AG04449 (cell line): ENCODE measurements around the gene PSMB9.

Experiments used
- CTCF ChIA-PET: fragments of 350-600 bp; formaldehyde crosslinking; extraction: SDS; loops from one replicate; lab custom pipeline; 2021; ENCODE audit warnings: antibody characterized with exemption; lab: Yijun Ruan, JAX
- POLR2A ChIA-PET: fragments of 400-600, 350-600 bp; formaldehyde crosslinking; extraction: SDS; loops from one replicate; lab custom pipeline; 2020; ENCODE audit warnings: antibody characterized with exemption, inconsistent platforms; lab: Yijun Ruan, JAX
- DNase-seq: peaks from one replicate; pipeline ENCODE4 v3.0.0-alpha.2; 2010; ENCODE audit warnings: low read depth, low spot score
- H3K4me3 ChIP-seq: 2 replicates; pipeline ENCODE4 v1.5.1; 2011; ENCODE audit warnings: low read depth, mild to moderate bottlenecking, control low read depth, low read length
- CTCF ChIP-seq: IDR thresholded peaks from one replicate; pipeline ENCODE4 v1.5.1; 2011; ENCODE audit warnings: mild to moderate bottlenecking, moderate library complexity, low read length, control low read depth, inconsistent platforms; ENCODE audit not compliant: insufficient read depth; ENCODE audit errors: missing control alignments

Gene PSMB9

GRCh38 chr6:32883789-32884188 lies 29.8 kb downstream of the PSMB9 start:
- ChIA-PET POLR2A (no interaction called here), CTCF (interaction anchor here (0.9 to 7.0 kb wide), 7 partner anchors 11 to 103 kb away, joined by 3 to 182 read pairs (median 14); partner anchors contain the start of genes BRD2 and HLA-DMA)
- TF ChIP-seq CTCF, result no peak
- H3K4me3 ChIP-seq, result no peak overlapping the region
- DNase-seq, result no peak

DNA sequence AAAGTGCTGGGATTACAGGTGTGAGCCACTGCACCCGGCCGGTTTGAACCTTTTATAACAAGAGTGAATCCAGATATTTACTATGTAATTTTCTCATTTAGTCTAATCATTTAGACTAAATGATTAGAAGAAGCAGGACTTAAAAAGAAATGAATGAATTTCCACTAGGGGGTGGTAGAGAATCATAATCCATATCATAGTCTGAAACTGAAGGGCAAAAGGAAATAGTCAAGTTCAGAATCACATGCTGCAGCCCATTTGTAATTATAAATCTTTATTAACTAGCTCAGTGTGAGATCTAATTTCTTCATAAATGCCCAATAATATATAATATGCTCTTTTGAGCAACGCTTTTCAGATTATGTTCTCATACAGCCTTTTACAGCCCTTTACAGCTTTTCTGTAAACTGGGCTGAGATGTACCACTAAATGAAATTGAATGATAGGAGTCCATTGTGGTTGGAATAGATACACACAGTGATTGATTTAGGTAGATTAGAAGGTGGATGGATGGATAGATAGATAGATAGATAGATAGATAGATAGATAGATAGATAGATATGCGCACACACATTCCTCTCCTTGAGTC lies 31.8 kb downstream of the PSMB9 start:
- TF ChIP-seq CTCF, result peak; percentile 19
- no peak overlapping the region for H3K4me3 ChIP-seq
- CTCF ChIA-PET, result interaction anchor here (0.6 to 7.0 kb wide), 46 partner anchors 8 to 453 kb away, joined by 3 to 182 read pairs (median 5); partner anchors contain the start of genes BRD2, HLA-DMA, TAP1 and TAP2
- POLR2A ChIA-PET, result interaction anchor here (0.7 kb wide), 1 partner anchor 48 kb away, joined by 4 read pairs; no protein-coding TSS in a partner anchor
- DNase-seq, result no peak

DNA sequence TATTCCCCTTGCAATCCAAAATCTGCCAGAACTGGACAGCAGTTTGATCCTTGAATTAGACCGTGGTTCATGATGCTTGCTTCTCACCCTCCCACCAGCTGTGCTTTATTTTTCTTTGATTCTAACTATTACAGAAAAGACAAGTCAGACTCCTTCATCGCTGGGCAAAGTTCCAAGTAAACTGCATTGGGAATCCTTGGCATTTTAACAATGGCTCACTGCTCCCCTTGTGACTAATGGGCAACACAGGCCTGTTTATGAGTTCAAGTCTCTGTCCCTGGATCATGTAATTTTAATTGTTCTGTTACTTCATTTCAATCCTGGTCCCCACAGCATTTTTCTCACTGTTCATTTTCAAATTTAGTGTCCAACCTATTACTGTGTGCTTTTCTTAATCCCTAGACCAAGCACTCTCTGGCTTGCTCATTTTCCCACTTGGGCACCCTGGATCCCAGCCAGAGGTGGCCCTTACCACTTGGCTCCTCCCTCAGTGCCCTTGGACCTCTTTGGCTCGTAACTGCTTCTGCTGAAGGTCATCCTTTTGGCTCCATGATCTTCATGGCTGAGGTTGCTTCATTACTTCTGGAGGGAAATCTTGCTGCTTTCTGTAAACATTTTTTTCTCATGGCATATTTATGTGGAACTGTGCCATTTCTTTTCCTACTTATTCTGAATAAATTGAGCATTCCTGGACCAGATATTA lies 32.8 kb downstream of the PSMB9 start:
- ChIA-PET CTCF (interaction anchor here (0.9 to 7.0 kb wide), 36 partner anchors 9 to 454 kb away, joined by 3 to 182 read pairs (median 6); partner anchors contain the start of genes BRD2, HLA-DMA, TAP1 and TAP2), POLR2A (interaction anchor here (0.5 to 0.7 kb wide), 2 partner anchors 32 to 47 kb away, joined by 3 to 4 read pairs; no protein-coding TSS in a partner anchor)

GRCh38 chr6:32887616-32888015 lies 33.6 kb downstream of the PSMB9 start:
- DNase-seq, result no peak
- POLR2A ChIA-PET, result no interaction called here
- H3K4me3 ChIP-seq, result no peak overlapping the region
- CTCF ChIA-PET, result interaction anchor here (1.0 to 7.0 kb wide), 8 partner anchors 19 to 274 kb away, joined by 3 to 182 read pairs (median 8); partner anchors contain the start of genes BRD2 and HLA-DMA
- no peak for TF ChIP-seq CTCF

More for the DNA sequence above, 32.8 kb downstream of the PSMB9 start:
- no peak for TF ChIP-seq CTCF
- H3K4me3 ChIP-seq, result no peak overlapping the region
- DNase-seq, result peak; percentile 67

DNA sequence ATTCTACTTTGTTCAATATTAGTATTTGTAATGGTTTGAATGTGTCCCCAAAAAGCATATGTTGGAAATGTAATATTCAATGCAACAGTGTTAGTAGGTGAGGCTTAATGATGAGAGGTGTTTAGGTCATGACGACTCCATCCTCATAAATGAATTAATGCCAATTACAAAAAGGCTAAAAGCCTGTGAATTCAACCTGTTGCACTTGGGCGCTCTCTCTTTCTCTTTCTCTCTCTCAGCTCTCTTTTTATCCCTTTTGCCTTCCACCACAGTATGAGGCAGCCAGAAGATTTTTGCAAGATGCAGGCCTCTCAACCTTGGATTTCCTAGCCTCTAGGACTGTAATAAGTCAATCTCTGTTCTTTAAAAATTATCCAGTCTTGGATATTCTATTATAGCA lies 34.6 kb downstream of the PSMB9 start:
- ChIA-PET POLR2A (no interaction called here), CTCF (interaction anchor here (1.4 to 7.0 kb wide), 4 partner anchors 20 to 126 kb away, joined by 3 to 182 read pairs (median 8); partner anchors contain the start of gene HLA-DMA)
- no peak for TF ChIP-seq CTCF
- no peak for DNase-seq
- H3K4me3 ChIP-seq, result no peak overlapping the region
